Thyroid gland (tissue), 4 donors: Measurements from ENCODE around the gene GALNT9.

ENCODE experiments used
- POLR2A ChIP-seq, 2 donors: fragments of 450-650 bp; IDR thresholded peaks; one replicate each; pipeline ENCODE4 v1.6.1; 2017; ENCODE audit warnings: antibody characterized with exemption in 2 of 2, mild to moderate bottlenecking in 2 of 2, moderate library complexity in 1 of 2
- TF ChIP-seq, protein P1 (sequence below), 6 experiments: fragments of 200-600 bp in 3 of 6; fragments of 450-650 bp in 3 of 6; sonication (generic) in 3 of 6; IDR thresholded peaks; one replicate each; pipeline ENCODE4 v1.5.1; 2016 to 2019; ENCODE audit warnings: antibody characterized with exemption in 6 of 6, mild to moderate bottlenecking in 2 of 6, inconsistent platforms in 1 of 6, moderate library complexity in 1 of 6

DNA sequence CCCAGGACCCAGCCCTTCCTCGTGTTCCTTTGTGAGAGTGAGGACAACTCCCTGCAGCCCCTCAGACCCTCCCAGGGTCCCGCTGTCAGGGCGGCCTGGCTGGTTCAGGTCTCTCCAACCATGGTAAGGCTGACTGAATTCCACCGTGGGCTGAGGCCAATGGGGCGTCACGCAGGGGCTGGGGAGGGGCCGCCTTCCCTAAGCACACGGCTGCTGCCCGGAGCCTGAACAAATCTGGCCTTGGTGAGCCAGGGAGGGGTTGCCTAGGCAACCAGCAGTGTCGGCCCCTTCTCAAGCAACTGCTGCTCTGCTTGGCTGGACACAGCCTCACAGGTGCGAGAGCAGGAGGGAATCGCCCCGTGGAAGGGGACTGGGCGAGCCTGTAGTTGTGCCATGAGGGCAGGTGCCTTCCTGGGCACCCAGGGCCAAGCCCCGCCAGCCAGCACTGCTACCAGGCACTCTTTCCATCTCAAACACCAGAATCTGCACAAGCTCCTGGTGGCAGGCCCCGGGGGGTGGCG is 37.0 kb upstream of the GALNT9 start:
- TF ChIP-seq, protein P1, sequence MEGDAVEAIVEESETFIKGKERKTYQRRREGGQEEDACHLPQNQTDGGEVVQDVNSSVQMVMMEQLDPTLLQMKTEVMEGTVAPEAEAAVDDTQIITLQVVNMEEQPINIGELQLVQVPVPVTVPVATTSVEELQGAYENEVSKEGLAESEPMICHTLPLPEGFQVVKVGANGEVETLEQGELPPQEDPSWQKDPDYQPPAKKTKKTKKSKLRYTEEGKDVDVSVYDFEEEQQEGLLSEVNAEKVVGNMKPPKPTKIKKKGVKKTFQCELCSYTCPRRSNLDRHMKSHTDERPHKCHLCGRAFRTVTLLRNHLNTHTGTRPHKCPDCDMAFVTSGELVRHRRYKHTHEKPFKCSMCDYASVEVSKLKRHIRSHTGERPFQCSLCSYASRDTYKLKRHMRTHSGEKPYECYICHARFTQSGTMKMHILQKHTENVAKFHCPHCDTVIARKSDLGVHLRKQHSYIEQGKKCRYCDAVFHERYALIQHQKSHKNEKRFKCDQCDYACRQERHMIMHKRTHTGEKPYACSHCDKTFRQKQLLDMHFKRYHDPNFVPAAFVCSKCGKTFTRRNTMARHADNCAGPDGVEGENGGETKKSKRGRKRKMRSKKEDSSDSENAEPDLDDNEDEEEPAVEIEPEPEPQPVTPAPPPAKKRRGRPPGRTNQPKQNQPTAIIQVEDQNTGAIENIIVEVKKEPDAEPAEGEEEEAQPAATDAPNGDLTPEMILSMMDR (IDR thresholded peaks at IDR 0.05) = no peak
- TF ChIP-seq POLR2A (IDR thresholded peaks at IDR 0.05) = no peak
